GDM1 (cell line): ENCODE data around the gene ATG10.
"Not testable (repeated sequence)": the region's sequence is repeated elsewhere in the genome, so short reads cannot be mapped to it uniquely, and the experiment has no call there.

Source experiments
- DNase-seq: peaks from one replicate; lab custom pipeline; 2025; lab: John Stamatoyannopoulos, UW

The ATG10 gene

DNA sequence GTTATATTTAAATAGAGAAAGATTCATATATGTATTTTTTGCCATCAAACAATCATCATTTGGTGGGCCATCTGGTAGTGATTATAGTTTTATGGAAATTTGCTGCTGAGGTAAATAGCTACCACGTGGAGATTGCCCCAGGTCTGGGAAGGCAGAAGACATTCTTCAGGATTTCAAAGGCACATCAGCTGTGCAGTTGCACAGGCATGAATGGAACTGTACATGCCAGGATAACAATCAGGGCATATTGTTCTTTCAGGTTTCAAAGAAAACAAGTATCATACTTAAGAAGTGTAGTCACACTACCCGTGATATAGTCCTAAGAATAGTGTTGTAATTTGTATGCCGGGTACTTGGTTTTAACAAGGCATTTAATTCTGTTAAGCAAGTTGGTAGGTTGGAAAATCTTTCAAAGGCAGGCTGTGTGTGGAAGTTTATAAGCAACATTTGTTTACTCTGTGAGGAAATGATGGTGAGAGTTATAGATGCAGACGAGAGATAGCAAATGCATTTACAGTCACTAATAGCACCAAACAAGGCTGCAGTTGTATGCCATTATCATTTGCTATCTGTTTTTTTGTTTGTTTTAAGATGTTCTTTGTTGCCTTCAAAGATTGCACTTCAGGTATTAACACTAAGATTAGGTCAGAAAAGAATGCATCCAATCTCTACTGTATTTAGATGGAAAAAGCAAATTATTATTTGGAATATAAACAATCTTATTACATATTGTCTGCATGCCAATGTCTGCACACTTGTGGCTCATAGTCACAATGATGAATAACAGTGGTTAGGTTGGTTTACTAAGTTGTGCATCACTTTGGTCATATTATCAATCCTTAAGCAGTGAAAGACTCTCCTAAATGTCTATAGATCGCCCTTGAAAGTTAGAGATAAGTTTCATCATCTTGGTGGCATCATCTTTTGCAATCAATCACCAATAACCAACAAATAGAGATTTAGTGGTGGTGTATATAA lies 251.1 kb downstream of the ATG10 start:
- DNase-seq, result no peak

DNA sequence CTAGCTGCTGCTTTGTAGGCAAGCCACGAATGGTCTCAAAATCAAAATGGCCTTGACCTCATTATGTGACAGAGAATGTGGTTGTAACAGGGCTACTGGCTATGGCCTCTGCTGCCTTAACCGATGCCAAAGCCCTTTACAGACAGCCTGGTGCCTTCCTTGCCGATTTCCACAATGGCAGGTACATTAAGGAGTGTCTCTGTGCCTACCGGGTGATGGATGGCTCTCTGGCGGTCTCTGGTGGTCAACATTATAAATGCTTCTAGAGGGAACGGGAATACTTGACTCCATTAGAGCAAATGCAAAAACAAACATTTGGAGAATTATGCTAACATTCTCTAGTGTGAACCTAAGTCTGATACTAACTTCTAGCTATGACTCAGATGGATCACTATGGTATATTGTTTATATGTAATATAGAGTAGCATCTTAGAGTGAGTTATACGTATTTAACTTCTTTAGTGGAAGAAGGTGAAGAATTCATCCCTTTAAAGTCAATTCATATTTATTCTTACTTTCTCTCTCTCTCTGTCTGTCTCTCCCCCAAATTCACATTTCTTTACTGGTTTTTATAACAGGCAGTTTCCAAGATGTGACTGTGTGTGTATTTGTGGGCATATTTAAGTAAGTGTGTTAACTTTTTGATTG lies 253.8 kb downstream of the ATG10 start:
- DNase-seq, result peak; percentile 50

DNA sequence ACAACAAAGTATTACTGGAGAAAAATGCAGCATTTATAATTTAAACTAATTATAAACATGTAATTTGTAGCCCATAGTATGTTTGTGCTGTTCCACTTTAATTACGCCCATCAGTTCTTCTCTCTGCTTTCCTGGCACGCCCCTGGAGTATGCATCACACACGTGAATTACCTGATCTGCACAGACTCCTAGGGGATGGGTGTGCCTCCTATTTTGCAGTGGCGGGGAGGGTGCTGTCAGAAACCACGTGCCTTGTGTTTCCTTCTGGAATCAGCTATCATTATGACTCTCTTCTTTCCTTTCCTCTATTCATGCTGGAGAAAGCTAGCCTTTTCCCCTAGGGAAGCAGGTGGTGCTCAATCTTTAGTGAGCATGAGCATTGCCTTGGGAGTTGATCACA lies 263.1 kb downstream of the ATG10 start:
- DNase-seq, result no peak

DNA sequence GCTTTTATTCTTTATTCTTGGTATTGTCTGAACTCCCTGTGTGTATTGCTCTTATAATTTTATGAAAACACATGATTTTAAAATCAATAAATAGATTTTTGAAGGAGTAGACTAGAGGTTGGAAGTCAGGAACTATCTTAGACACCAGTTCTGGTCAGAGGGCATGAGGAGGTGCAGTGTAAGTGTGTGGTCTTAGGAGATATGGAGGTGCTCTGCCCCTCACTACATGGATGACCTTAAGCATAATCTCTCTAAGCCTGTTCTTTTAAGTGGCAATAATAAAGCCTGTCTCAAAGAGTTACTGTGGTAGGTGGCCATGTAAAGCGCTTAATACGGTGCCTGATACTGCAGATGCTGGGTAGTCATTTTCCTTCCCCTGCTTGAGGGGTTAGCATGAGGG lies 272.3 kb downstream of the ATG10 start:
- no peak for DNase-seq

DNA sequence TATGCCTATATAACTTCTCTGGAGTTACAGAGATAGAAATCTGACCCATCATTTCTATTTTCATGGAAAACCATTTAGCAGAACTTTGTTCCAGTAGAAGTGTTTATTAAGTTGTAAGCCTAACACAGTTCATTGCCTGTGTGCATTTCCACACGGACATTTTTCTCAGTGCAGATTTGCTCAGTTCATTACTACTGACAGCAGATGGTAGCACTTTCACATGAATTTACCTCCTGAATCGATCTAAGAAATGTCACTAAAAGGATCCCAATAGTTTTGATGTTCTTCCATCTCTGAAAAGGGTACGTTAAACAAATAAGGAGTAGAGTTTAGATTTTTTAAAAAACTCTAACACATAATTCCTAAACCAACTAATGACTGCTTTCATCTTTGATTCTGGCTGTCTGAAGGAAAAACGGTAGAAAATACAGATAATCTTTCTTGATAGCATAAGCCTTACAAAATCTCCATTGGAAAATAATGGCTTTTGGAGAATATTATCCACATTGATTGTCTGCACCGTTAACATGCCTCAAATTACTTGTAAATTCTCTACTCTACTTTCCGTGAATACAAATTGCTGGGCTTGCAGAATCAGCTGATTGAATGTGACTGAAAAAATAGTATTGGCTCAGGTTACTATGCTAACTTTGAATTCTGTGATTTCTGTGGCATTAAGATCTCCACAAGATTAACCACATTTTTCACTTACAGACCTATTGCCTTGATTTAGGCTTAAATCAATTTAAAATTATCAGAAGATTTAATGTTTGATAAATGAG lies 273.2 kb downstream of the ATG10 start:
- no peak for DNase-seq

DNA sequence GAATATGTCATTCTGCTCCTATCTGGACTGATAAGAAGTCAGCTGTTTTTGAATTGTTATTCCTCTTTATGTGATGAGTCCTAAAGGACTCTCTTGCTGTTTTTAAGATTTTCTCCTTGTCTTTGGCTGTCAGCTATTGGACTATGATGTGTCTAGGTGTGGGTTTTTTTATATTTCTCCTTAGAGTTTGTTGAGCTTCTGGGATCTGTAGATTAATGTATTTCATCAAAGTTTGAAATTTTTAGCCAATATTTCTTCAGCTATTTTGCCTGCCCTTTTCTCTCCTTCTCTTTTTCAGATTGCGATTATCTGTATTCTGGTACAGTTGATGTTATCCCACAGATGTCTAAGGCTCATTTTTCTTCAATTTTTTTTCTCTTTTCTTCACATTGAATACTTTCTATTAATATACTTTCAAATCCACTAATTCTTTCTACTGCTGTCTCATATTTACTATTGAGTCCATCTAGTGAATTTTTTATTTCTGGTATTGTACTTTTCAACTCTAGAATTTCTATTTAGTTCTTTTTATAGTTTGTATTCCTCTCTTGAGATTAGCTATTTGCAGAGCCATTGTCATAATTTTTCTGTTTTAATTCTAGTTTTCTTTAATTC lies 275.2 kb downstream of the ATG10 start:
- no peak for DNase-seq

DNA sequence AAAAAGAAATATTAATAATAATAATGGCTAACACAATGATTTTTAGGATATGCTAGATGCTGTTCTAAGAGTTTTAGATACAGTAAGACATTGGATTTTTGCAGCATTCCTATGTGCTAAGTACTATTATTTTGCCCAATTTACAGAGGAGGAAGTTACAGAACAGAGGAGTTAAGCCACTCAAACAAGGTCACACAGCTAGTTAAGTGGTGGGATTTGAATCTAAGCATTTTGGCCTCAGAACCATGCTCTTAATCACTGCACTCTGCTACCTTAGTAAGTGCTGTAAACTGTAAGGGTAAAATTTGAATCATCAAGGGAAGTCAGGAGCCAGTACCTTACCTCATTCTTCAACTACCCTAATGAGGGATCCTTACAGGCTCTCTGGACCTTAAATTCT lies 280.9 kb downstream of the ATG10 start:
- no peak for DNase-seq

DNA sequence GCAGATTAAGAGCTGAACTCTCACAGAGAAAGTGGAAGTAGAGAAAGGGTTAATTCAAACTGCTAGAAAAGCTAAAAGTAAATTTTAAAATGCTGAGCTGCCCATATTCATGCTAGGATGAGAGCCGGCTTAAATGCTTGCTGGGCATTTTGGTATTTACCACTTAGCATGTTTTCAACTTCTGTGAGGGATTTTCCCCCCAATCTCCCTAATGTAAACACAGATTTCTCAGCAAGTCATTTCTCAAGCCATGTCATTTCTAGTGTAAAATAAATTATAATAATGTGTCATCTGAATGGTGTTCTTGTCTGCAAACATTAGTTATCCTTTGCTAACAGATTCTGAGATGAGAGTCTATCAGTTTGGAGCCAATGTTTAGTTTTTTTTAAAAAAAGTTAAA lies 284.0 kb downstream of the ATG10 start:
- no peak for DNase-seq

DNA sequence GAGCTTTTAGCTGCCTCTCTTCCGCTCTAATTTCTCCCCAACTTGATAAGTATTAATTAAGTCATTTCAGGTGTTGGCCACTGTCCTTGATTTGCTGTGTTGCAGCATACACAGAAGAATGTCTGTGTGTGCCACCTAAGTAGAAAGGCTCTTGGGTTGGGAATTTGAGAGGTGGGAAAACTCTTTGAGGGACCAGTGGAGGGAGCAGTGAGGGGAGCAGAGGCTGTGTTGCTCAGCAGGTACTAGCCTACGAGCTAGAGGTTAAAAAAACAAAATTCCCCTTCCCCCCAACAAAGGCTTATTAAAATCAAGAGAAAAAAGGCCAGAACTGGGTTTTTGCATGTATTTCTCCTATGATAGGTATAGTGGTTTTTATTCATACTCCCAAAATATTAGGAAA lies 285.4 kb downstream of the ATG10 start:
- DNase-seq, result no peak

DNA sequence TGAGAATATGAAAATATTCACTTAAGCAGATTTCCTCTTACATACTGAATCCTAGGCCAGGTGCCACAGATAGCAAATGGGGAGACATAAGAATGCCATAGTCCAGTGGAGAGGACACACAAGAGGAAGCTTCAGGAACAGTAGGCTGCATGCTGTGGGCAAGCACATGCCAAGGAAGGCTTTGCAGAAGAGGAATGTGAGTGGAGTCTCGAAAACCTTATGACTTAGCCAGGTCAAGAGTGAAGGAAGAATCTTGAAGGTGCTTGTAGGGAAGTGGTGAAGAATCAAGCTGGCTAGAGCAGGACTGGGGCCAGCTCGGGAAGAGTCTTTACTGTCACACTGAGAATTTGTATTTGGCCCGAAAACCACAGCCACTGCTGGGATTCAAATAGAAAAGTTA lies 285.9 kb downstream of the ATG10 start:
- no peak for DNase-seq

DNA sequence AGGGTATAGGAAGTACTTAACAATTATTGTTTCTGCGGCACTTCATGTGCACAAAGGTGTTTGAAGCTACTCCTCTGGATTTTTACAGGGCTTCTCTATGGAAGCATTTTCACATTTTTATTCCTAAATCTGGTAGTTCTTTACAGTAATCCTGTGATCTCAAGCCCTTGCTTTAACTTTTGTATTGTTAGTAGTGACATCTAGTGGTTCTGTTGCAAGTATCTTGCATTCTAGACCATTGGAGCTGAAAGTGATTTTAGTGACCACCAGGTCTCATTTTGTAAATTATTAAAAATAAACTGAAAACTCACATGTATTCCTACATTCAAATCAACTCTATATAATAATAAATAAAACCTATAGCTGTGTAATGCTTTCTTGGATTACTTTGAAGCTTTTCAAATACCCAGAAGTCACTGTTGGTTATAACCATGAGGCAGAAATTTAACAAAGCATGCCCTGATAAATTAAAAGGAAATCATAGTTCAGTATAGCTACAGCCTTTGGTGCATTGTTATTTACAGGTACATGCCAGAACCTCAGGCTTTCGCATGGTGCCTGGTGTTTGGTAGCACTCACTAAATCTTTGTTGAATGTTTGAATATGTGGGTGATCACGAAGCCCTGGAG lies 287.5 kb downstream of the ATG10 start:
- no peak for DNase-seq

DNA sequence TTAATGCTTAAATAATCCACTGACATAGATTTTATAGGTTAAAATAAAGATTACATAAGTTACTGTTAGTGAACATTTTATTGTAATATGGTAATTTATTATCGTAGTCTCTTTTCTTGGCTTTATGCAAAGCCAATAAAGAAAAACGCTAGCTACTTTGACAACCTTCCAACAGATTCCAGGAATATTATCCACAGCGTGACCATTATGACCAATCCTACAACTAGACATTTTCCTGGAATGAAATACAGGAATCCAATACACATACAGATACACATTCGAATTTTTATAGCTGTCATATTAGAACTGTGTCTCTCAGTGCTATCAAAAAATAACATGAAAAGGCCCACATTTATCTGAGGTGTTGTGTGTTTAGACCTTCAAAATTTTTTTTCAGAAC lies 293.2 kb downstream of the ATG10 start:
- DNase-seq, result no peak

DNA sequence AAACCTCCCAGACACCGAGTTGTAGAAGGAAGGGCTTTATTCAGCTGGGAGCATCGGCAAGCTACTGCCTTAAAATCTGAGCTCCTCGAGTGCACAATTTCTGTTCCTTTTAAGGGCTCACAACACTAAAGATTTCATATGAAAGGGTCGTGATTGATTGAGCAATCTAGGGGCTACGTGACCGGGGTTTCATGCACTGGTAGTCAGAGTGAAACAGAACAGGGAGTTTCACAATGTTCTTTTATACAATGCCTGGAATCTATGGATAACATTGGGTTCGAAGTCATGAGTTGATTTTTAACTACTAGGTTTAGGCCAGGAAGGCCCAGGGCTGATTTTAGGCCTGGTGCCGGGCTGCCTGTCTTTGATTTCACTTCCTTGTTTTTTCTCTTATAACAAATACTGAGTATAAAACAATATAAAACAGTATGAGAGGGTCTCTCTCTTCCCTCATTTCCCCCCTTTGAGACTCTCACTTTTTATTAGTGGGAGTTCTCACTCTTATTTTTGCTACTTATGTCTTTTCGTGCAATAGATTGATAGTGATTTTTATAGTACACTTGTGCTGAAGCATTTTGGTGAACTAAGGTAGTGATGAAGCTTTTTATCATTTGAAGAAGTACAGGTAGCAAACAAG lies 295.6 kb downstream of the ATG10 start:
- not testable (repeated sequence) for DNase-seq

DNA sequence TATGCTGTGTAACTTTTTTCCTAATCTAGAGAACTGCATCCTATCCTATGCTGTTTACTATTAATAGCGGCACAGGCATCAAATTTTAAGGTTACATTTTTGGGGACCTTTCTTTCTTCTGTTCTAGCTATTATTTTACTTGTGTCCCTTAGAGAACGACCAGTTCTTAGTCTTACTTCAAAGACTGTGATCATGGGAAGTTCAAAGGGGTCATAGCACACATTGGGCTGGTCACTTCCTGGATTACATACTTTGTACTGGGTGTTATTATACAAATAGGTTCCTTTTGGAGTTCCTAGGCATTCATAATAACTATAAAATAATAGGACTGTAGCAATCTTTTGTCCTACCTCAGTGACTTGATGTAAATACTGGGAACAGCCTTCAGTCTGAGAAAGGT lies 297.5 kb downstream of the ATG10 start:
- DNase-seq, result not testable (repeated sequence)

DNA sequence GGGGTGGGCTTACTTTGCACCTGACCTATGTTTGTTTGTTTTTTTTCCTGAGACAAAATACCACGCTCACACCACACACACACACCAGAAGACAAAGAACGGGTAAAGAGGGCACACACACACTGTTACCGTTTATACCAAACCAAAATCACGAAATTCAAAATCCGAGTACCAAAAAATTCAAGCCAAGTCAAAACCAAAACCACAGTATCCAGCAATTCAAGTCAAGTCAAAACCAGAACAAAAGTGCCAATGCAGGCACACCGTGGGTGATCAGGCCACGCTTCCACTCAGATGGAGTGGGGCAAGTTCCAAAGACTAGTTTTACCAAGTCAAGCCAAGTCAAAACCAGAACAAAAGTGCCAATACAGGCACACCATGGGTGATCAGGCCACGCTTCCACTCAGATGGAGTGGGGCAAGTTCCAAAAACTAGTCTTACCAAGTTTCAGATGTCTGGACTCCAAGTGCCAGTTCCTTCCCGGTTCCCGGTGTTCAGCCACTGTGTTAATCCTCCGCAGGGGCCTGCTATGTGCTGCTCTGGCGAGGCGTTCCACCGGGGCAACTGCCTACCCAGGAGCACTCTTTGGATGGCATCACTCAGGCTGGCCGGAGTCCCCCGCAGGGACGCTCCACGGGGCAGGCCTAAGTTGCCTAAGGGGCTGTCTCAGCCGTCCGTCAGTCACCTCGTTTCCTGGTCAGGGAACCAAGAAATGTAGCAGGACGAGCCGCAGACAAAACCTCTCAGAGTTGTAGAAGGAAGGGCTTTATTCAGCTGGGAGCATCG lies 300.9 kb downstream of the ATG10 start:
- DNase-seq, result not testable (repeated sequence)

DNA sequence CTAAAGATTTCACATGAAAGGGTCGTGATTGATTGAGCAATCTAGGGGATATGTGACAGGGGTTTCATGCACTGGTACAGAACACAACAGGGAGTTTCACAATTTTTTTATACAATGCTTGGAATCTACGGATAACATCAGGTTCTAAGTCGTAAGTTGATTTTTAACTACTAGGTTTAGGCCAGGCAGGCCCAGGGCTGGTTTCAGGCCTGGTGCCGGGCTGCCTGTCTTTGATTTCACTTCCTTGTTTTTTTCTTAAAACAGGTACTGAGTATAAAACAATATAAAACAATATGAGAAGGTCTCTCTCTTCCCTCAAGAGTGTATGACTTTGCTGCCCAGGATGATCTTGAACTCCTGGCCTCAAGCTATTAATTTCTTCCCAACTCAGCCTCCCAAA lies 301.6 kb downstream of the ATG10 start:
- not testable (repeated sequence) for DNase-seq

DNA sequence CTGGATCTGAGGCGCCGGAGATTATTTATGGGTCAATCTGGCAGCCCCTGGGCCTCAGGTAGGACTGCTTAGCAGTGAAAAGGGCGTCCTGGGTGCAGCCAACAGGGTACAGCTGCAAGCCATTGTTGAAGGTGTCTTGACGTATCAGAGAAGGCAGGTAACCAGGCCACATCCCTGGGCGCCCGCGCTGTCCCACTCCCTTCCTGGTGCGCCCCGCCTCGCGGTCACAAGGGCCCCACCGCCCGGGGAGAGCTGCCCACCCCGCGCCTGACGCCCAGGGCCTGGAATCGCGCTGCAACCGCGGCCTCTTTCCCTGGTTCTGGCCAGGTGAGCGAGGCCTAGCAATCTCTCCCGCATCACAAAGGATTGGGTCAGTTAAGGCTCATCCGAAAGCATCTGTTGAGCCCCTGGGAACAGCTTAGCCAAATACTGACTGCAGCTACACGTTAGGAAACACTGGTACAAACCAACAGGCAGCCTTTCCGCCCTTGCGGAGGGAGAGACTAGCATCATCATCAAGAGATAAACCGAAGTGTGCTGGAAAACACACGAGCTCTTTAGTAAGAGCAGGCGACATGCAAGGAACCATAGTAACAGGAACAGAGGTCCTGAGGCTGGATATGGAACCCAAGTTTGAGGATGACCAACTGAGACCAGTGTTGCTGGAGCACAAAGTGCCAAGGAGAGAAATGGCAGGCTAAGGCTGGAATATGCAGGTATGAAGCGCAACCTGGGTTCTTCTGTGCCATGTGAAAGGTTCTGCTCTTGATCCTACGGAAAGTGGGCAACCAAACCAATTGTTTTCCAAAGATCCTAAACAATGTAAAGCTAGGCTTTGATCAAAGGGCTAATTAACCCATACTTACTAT lies 302.8 kb downstream of the ATG10 start:
- DNase-seq, result no peak

DNA sequence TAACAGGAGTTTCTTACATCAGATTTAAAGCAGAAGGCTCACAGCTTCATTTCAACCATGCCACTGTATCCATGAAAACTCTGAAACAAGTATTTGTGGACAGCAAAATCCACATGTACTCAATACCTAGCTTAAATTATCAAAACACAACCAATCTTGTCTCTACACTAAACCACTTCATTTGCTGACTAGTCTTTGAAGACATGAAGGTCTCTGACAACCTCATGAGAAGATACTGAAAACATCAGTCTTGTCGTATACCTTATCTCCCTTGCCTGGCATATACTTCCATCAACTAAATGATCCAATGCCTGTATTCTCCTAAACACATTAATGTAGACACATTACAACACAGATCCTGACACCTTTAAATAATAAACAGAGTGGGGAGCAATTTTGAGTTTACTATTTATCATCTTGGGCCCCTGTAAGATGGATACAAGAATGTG lies 303.4 kb downstream of the ATG10 start:
- no peak for DNase-seq
